Measurements from ENCODE around the gene OTUB1. TPM values are rescaled to one million over a fixed set of nuclear protein-coding genes. Genes with fewer than 3 reads are reported as not detected.

OTUB1 gene
- total and polyA plus RNA-seq, 8 donors: 33.6 to 161 (median 53.3) TPM

DNA sequence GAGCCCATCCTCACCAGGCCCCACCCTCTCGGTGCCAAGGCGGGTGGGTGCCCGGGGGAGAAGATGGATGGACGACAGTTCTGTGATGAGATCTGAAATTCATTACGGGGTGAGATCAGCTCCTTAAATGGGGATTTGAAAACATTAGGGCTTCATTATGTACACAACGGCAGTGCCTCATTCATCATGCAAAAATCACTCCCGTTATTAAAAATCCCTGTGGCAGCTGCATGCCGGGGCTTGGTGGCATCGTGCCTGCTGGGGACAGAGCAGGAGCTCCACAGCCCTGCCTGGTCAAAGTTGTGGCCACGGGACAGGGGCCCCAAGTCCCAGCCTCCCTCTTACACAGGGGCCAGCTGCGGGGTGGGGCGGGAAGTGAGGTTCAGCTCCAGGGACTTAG lies 20.2 kb downstream of the OTUB1 start:
- DNase-seq: peak in 1 of 2 donors; percentile 56
- intact Hi-C loops (cut with DNase I; ENCODE audit: low total_unique reads): no loop called here

DNA sequence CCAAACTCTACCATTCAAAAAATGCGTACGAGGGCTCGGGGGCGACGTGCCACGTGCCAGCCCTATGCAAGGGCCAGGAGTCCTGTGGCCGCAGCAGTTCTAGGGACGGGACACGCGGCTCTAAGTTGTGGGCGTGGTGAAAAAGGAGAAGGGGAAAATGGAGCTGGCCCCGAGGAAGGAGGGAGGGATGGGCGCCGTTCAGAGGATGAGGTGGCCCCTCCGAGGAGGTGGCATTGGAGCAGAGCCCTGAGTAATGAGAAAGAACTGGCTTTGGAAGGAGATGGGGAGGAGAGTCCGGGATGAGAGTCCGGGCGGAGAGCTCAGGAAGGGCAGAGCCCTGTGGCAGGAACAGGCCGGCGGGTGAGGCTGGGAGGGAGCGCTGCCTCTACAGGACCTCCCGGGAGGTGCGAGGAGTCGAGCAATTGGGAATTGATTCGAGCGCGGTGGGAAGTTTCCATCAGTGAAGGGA lies 21.0 kb downstream of the OTUB1 start:
- H3K4me3 ChIP-seq: peak overlapping the region; percentile 35 to 51 (median 42)
- 1 to 5% (median 3%) methylated on average over 20 to 27 of the region's 27 CpGs for WGBS, 5 donors
- peak in 1 of 2 donors; percentile 63 for DNase-seq
- no peaks in the 10 kb centered on the region for H3K9me3 ChIP-seq
- TF ChIP-seq, protein P1, sequence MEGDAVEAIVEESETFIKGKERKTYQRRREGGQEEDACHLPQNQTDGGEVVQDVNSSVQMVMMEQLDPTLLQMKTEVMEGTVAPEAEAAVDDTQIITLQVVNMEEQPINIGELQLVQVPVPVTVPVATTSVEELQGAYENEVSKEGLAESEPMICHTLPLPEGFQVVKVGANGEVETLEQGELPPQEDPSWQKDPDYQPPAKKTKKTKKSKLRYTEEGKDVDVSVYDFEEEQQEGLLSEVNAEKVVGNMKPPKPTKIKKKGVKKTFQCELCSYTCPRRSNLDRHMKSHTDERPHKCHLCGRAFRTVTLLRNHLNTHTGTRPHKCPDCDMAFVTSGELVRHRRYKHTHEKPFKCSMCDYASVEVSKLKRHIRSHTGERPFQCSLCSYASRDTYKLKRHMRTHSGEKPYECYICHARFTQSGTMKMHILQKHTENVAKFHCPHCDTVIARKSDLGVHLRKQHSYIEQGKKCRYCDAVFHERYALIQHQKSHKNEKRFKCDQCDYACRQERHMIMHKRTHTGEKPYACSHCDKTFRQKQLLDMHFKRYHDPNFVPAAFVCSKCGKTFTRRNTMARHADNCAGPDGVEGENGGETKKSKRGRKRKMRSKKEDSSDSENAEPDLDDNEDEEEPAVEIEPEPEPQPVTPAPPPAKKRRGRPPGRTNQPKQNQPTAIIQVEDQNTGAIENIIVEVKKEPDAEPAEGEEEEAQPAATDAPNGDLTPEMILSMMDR (IDR thresholded peaks at IDR 0.05): peak in 1 of 7 experiments; percentile 3
- TF ChIP-seq EP300 (IDR thresholded peaks at IDR 0.05): no peak
- intact Hi-C loops (cut with DNase I; ENCODE audit: low total_unique reads): no loop called here
- H3K27ac ChIP-seq: peak overlapping the region in 3 of 5 donors; percentile 30 to 58 (median 43)
- peaks cover 15 to 27% (median 21%) of the 10 kb centered on the region in 4 donors for H3K4me1 ChIP-seq
- H3K27me3 ChIP-seq: peaks cover 0 to 32% (median 0%) of the 10 kb centered on the region in 3 donors
- H3K36me3 ChIP-seq: no peaks in the 10 kb centered on the region

More for the DNA sequence above, 20.2 kb downstream of the OTUB1 start:
- H3K9me3 ChIP-seq: no peaks in the 10 kb centered on the region
- peaks cover 15 to 31% (median 21%) of the 10 kb centered on the region in 4 donors for H3K4me1 ChIP-seq
- TF ChIP-seq POLR2A (IDR thresholded peaks at IDR 0.05) (no peak), EP300 (IDR thresholded peaks at IDR 0.05) (no peak), POLR2AphosphoS5 (IDR thresholded peaks at IDR 0.05) (no peak)
- TF ChIP-seq, protein P1 (IDR thresholded peaks at IDR 0.05): no peak
- H3K36me3 ChIP-seq: no peaks in the 10 kb centered on the region
- no peak overlapping the region for H3K4me3 ChIP-seq
- peaks cover 0 to 36% (median 0%) of the 10 kb centered on the region in 3 donors for H3K27me3 ChIP-seq
- no peak overlapping the region for H3K27ac ChIP-seq
- WGBS, 5 donors: 65 to 77% (median 74%) methylated on average over 11 to 12 of the region's 12 CpGs

DNA sequence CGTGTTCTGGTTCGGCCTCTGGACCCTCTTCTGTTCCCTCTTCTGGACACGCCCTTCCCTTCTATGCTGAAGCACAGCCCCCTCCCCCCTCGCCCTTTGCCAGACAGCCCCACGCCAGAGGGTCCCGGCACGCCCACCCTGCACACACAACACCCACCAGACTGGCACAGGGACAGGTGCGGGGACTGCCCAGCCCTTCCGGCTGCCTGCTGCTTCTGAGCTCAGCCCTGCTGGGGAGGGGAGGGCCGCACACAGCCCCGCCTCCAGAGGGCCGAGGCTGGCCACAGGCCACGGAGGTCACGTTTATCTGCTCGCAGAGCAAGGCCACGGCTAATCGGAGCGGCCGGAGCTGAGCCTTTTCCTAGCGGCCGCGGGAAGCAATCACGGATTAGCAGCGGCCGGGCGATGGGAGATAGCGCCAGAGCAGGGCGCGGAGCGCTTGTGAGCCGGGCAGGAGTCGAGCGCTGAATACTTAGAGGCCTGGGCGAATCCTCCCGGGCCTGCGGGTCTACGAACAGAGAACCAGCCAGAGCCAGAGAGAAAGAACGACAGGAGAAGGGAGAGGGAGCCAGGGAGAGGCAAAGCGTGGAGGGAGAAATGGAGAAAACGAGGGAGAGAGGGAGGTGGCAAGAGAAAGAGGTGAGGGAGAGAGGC lies 21.5 kb downstream of the OTUB1 start:
- Histone ChIP-seq H3K36me3 (no peaks in the 10 kb centered on the region), H3K4me3 (peak overlapping the region; percentile 35 to 51 (median 42)), H3K27me3 (peaks cover 0 to 31% (median 0%) of the 10 kb centered on the region in 3 donors), H3K27ac (peak overlapping the region in 3 of 5 donors; percentile 30 to 58 (median 43)), H3K4me1 (peaks cover 15 to 27% (median 20%) of the 10 kb centered on the region in 4 donors), H3K9me3 (no peaks in the 10 kb centered on the region)
- 3 to 12% (median 4%) methylated on average over 31 to 40 of the region's 40 CpGs for WGBS, 5 donors
- TF ChIP-seq POLR2AphosphoS5 (IDR thresholded peaks at IDR 0.05) (peak; percentile 21 to 66 (median 35)), POLR2A (IDR thresholded peaks at IDR 0.05) (no peak), EP300 (IDR thresholded peaks at IDR 0.05) (no peak)
- TF ChIP-seq, protein P1 (IDR thresholded peaks at IDR 0.05): peak in 4 of 7 experiments; percentile 28 to 46 (median 31)
- intact Hi-C loops (cut with DNase I; ENCODE audit: low total_unique reads): no loop called here
- peak; percentile 83 to 91 for DNase-seq

DNA sequence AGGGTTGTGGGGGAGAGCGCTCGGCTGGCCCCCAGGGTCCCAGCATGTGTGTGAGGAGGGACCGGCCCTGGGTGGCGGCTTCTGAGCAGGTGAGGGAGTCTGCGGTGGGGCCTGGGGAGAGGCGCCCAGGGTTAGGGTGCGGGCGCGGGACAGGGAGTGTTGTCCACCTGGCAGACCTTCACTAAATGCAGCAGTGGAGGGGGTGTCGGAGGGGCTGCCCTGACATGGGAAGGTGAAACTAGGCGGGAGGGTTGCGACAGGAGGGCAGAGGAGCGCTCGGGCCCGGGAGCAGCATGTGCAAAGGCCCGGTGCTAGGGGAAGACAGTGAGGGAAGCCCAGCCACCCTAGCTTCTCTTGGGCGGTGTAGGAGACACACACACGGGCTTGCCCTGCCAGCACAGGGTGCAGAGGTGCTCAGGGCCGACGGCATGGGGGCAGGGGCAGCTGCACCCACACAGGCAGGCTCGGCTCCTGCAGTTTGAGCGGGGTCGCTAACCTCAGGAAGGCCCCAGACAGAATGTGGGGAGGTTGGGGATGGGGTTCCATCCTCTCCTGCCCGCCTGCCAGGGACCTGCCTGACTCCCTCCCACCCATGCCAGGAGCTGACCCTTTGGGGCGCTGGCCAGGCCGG lies 22.2 kb downstream of the OTUB1 start:
- no peak for DNase-seq
- peak overlapping the region in 2 of 4 donors; percentile 35 to 51 for H3K4me3 ChIP-seq
- TF ChIP-seq, protein P1 (IDR thresholded peaks at IDR 0.05): no peak
- TF ChIP-seq POLR2A (IDR thresholded peaks at IDR 0.05): no peak
- no peak for TF ChIP-seq POLR2AphosphoS5 (IDR thresholded peaks at IDR 0.05)
- no peak for TF ChIP-seq EP300 (IDR thresholded peaks at IDR 0.05)
- H3K9me3 ChIP-seq: no peaks in the 10 kb centered on the region
- 87 to 91% (median 90%) methylated on average over 20 to 26 of the region's 26 CpGs for WGBS, 5 donors
- peaks cover 0 to 28% (median 0%) of the 10 kb centered on the region in 3 donors for H3K27me3 ChIP-seq
- intact Hi-C loops (cut with DNase I; ENCODE audit: low total_unique reads): no loop called here
- H3K27ac ChIP-seq: peak overlapping the region in 2 of 5 donors; percentile 43 to 58
- peaks cover 15 to 27% (median 20%) of the 10 kb centered on the region in 4 donors for H3K4me1 ChIP-seq
- no peaks in the 10 kb centered on the region for H3K36me3 ChIP-seq
